HG03045 (cell line): Measurements from ENCODE around the gene PPFIA4.
"Not testable (repeated sequence)": the region's sequence is repeated elsewhere in the genome, so short reads cannot be mapped to it uniquely, and the experiment has no call there.

ENCODE experiments used
- ATAC-seq: cut with Tn5 transposase; IDR thresholded peaks from one replicate; pipeline ENCODE4 v1.9.1; 2021; ENCODE audit warnings: mild to moderate bottlenecking, moderate library complexity; ENCODE audit not compliant: unreplicated experiment

The PPFIA4 gene

DNA sequence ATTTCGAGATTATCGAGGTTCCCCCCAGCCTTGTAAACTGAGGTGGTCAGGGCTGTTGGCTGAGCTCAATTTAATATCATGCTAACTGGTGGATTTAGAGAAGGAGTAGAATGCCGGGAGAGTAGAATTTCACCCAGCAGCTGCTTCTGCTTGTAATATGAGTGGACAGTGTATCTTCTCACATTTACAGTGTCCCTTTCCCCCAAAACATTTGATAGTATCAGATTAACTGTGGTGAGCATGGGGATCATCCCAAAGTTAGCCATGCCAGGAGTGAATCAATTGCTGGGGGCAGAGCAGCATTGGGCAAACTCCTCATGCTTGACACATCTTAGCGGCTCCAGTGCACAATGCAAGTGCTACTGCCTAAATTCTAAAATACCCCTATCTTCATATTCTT, 9.2 kb upstream of the PPFIA4 start:
- ATAC-seq = no peak

- ATAC-seq = no peak
Measured at GRCh38 chr1:203017692-203018091, 8.6 kb upstream of the PPFIA4 start.

DNA sequence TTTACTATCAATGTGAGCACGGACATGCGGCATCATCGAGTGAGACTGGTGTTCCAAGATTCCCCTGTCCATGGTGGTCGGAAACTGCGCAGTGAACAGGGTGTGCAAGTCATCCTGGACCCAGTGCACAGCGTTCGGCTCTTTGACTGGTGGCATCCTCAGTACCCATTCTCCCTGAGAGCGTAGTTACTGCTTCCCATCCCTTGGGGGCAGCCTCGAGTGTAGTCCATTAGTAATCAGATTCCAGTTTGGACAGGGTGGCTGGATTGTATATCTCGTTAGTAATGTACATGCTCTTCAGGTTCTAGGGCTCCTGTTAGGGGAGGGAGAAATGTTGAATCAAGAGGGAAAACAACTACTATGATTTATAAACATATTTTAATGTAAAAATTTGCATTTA, 3.4 kb upstream of the PPFIA4 start:
- ATAC-seq = not testable (repeated sequence)

GRCh38 chr1:203025686-203026030, 633 bp upstream of the PPFIA4 start:
- ATAC-seq = no peak

DNA sequence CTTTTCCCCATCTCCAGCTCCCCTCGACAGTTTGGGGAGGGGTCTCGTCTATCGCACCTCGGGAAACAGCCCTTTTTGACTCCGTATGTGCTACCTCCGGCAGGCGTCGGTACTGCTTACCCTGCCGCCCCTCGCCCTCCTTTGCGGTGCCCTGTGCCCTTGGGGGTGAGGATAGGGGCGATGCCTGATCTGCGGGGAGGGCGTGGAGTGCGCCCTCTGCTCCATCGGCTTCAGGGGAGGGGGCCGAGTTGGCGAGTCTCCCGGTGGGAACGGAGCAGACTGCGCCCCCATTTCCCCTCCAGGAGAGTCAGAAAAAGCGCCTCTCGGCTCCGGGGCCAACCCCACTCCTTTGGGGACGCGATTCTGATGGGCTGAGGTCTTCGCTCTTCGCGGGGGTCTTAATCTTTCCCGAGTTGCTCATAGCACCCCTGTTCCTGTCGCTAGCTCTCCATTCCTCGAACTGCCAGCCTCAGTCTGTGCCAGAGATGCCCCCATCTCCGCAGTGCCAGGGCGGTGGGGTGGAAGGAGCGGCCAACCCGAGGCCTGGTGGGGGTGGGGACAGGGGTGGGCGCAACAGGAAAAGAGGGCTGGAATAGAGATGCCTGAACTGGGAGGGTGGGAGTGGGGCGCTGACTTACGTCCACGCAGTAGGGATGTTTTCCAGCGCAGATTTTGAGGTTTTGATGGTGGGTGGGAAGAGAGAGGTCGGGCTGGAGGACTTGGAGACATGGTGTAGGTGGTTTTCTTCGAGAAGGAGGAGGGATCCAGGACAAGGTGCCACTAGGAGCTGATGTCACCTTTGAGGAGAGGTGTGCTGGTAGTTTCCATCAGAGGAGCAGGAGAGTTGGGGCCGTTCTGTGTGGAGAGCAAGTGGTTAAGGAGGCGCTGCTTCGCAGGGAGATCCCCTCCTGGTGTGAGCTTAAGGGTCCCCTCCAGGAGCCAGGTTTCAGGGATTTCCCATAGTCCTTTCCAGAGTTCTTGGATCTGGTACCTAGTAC, 674 bp downstream of the PPFIA4 start:
- ATAC-seq = peak; percentile 13

DNA sequence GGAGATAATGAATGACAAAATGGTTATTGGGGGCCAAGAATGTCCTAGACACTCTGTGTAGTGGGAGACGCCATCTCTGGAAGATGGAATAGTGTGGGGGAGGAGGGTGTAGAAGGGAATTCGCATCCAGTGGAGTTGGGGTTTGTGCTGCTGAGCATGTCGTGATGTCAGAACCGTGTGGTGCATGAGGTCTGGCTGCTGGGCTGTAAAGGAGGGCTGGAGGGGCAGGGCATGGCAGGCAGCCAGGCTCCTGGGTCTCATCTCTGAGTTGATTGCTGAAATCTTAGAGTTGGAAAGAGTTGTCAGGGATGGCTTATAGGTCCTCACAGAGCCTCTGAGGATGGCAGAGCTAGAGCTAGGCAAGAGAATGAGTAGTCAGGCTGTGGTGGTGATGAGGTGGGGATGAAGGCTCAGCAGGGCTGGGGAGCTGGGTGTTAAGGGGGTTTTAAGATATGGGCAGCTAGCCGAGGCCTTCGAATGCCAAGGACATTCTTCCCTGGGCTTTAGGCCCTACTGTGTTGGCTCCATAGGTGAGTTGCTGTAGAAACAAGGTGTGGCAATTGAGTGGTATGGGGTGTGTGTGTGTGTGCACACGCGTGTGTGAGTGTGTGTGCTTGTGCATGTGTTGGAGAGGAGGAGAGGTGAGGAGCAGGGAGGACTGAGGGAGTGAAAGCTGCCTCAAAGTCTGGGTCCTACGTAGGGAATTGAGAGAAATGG, 1.9 kb downstream of the PPFIA4 start:
- no peak for ATAC-seq

DNA sequence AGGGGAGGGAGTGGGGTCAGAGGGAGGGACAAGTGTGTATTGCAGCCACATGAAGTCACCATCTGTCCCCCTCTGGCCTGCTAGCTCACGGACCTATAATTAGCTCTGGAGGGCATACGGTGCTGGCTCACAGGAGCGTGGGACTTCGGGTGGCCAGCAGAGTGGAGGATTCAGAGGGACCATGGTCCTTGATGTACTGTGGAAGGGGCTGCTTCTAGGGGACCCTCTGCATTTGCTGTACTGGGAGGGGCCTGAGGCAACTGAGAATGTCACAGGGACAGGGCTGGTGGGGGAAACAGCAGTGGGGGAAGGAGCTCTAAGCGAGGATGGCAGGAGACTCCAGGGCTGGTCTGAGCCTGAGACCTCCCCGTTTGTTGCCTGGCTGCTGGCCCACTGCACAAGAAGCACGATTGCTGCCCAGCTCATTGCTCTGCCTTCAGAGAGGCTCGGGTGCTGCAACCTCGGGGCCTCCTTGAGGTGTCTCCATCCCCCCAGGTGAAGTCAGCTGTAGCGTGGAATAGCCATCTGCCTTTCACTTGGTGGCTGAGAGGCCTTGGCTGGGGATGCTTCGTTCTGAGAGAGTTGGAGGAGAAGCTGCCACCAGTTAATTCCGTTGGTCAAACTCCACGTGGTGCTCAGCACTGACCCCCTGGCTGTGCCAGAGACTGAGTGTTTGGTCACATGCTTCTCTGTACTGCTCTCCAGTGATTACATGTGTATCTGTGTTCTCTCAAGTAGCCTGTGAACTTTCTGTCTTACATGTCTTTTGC, 2.7 kb downstream of the PPFIA4 start:
- no peak for ATAC-seq

DNA sequence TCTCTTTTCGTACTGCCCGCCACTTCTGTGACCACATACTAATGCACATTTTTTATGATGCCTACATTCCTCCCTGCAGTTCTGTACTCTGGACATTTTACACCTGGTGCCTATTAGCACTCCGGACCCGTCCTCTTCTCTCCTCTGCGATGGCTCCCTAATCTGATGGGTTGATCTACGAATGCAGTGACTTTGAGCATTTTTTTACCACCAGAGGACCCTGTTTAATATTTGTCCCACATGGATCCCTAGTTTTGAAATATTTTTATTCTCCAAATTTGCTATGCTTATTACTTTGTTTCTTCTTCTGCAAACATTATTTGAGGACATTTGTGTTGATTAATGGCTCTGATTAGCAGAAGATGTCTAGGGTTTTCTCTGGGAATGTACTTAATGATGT, 5.2 kb downstream of the PPFIA4 start:
- ATAC-seq = no peak

DNA sequence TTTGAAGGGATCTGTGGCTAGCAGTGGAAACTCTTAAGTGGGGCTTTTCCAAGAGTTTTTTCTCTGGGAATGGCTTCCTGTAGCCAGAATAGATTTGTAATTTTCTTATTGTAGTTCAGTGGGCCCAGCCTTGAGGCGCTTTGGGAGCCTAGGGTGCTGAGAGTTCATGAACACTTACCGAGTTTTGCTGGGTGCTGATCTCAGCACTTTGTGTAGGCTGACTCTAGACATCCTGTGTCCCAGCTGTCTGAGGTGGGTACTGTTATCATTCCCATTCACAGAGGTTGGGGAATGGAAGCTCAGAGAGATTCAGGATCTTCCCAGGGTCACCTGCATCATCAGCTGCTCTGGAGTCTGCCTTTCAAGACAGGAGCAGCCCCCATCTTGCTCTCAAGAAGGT, 7.0 kb downstream of the PPFIA4 start:
- ATAC-seq = no peak

GRCh38 chr1:203033917-203034316, 7.6 kb downstream of the PPFIA4 start:
- no peak for ATAC-seq

DNA sequence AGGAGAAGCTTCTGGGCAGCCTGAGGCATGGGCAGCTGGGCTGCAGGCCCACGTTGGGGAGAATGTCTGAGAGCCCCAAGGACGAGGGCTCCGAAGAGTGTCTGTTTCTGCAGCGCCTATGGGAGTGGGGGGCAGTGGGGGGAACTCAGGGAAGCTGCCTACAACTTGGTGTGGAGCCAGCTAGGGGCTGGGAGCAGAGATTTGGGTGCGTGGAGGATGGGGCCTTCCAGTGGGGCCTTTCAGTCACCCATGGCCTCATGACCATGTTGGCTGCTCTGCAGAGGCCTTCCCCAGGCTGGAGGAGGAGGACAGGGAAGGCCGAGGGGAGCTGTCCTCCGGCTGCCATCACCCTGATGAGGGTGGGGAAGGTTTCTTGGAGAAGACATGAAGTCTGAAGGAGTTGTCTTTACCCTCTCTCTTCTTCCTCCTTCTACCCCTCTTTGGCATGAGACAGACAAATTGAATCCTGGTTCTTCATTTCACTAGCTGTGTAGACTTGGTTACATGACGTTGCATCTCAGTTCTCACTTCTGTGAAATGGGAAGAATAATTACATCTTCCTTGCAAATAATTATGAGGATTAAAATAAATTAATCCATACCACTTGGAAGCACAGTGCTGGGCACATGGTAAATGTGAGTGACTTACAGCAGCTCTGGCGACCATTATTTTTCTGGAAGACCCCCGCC, 8.3 kb downstream of the PPFIA4 start:
- no peak for ATAC-seq

GRCh38 chr1:203035111-203036000, 9.1 kb downstream of the PPFIA4 start:
- ATAC-seq = no peak

- ATAC-seq = no peak
Measured at GRCh38 chr1:203036135-203036534, 9.8 kb downstream of the PPFIA4 start.

DNA sequence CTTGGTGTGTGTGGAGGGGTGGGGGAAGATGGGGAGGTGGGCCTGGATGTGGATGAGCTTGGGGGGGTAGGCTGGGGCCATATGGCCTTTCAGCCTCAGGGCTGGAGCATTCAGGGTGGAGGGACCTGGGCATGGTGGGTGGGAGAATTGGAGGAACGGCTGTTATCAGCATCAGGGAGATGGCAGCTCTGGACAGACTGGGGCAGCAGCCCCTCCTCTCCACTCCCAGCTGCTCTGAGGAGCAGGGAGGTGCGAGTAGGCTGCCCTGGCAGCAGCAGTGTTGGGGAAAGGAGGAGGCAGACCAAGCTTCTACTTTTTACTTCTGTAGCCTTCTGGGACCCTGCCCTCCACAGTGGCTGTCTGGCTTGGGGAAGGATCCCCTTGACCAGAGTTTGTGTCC, 10.2 kb downstream of the PPFIA4 start:
- ATAC-seq = no peak

- ATAC-seq = no peak
Measured at GRCh38 chr1:203037509-203038190, 11.4 kb downstream of the PPFIA4 start.

GRCh38 chr1:203038217-203038741, 12.0 kb downstream of the PPFIA4 start:
- peak; percentile 56 for ATAC-seq

DNA sequence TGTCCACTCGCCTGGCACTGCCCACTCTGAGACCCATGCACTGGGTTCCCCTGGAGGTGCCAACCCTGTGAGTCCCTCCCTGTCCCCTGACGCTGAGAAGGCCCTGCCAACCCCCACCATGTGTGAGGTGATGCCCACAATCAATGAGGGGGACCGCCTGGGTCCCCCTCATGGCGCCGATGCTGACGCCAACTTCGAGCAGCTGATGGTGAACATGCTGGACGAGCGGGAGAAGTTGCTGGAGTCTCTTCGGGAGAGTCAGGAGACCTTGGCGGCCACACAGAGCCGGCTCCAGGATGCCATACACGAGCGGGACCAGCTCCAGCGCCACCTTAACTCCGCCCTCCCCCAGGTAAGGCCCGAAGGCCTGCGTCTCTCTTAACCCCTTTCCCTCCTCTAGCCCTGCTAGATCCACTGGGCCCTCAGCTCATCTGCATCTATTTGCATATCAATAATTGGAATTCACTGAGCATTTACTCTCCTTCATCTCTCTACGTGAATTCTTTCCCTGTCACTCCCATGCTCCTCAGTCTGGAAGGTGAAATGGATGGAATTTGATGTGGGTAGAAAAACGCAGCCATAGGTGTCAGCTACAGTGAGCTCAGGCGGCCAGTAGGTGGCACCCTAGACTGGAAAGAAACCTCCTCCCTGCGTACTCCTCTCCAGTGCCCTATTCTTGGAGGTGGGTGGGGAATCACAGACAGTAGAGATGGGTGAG, 12.8 kb downstream of the PPFIA4 start:
- no peak for ATAC-seq
